B cell (primary cell): ENCODE data around the gene CNTNAP2.

Source experiments
- EZH2 ChIP-seq: IDR thresholded peaks from 2 replicates; pipeline ENCODE4 v1.6.1; 2012; ENCODE audit warnings: borderline replicate concordance, low read depth, mild to moderate bottlenecking, moderate library complexity, low read length; ENCODE audit not compliant: insufficient read depth, poor library complexity, severe bottlenecking
- TF ChIP-seq, protein P1 (sequence below): fragments of 200-600 bp; IDR thresholded peaks from one replicate; pipeline ENCODE4 v1.8.0; 2022; ENCODE audit warnings: antibody characterized with exemption, mild to moderate bottlenecking

DNA sequence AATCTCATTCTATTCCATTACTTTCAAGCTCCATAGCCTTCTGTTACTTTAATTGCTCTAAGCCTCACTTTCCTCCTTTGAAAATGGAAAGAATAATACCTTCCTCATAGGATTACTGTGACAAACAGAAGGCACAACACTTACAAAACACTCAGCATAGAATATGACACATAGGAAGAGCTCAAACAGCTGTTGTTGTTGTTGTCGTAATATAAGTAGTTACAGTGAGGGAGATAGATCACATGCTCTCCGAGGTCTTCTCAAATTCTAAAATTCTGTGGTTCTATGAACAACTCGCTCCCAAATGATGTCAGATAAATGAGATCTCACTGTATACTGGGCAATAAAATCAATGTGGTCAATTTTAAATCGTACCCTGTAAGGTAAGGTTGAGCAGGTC, 1424.7 kb downstream of the CNTNAP2 start:
- TF ChIP-seq, protein P1, sequence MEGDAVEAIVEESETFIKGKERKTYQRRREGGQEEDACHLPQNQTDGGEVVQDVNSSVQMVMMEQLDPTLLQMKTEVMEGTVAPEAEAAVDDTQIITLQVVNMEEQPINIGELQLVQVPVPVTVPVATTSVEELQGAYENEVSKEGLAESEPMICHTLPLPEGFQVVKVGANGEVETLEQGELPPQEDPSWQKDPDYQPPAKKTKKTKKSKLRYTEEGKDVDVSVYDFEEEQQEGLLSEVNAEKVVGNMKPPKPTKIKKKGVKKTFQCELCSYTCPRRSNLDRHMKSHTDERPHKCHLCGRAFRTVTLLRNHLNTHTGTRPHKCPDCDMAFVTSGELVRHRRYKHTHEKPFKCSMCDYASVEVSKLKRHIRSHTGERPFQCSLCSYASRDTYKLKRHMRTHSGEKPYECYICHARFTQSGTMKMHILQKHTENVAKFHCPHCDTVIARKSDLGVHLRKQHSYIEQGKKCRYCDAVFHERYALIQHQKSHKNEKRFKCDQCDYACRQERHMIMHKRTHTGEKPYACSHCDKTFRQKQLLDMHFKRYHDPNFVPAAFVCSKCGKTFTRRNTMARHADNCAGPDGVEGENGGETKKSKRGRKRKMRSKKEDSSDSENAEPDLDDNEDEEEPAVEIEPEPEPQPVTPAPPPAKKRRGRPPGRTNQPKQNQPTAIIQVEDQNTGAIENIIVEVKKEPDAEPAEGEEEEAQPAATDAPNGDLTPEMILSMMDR: no peak
- TF ChIP-seq EZH2: no peak
